Measurements from ENCODE around the gene IFITM2.
"Not testable (repeated sequence)": the region's sequence is repeated elsewhere in the genome, so short reads cannot be mapped to it uniquely, and the experiment has no call there.

Gene IFITM2

GRCh38 chr11:307766-308708 is at the start of gene IFITM2:
TSS of gene IFITM2 (plus strand) at chr11:307816. CDS start at chr11:308193, 377 bp downstream.
- Histone ChIP-seq H3K4me3 (peak within 1 kb of the TSS; percentile 73), H3K27ac (peak within 1 kb of the TSS; percentile 70 to 89)
- DNase-seq (ENCODE audit: low spot score), result peak; percentile 90

GRCh38 chr11:259413-259812 is 48.2 kb upstream of the IFITM2 start:
- no peak for DNase-seq (ENCODE audit: low spot score)
- no peak overlapping the region for H3K4me3 ChIP-seq
- no peak overlapping the region for H3K27ac ChIP-seq
- no peak for TF ChIP-seq CTCF (IDR thresholded peaks at IDR 0.05)

- no peak for TF ChIP-seq CTCF (IDR thresholded peaks at IDR 0.05)
- H3K4me3 ChIP-seq, result no peak overlapping the region
- no peak for DNase-seq (ENCODE audit: low spot score)
- H3K27ac ChIP-seq, result no peak overlapping the region
Observed at GRCh38 chr11:261624-262023, 46.0 kb upstream of the IFITM2 start.

- DNase-seq (ENCODE audit: low spot score), result no peak
- H3K4me3 ChIP-seq, result no peak overlapping the region
- no peak overlapping the region for H3K27ac ChIP-seq
- TF ChIP-seq CTCF (IDR thresholded peaks at IDR 0.05), result no peak
Observed at GRCh38 chr11:266676-267439, 40.8 kb upstream of the IFITM2 start.

GRCh38 chr11:267491-267994 is 40.1 kb upstream of the IFITM2 start:
- DNase-seq (ENCODE audit: low spot score), result no peak
- Histone ChIP-seq H3K27ac (peak overlapping the region; percentile 42 to 83), H3K4me3 (peak overlapping the region; percentile 61)
- no peak for TF ChIP-seq CTCF (IDR thresholded peaks at IDR 0.05)

- Histone ChIP-seq H3K4me3 (peak overlapping the region; percentile 61), H3K27ac (peak overlapping the region in 1 of 2 donors; percentile 83)
- not testable (repeated sequence) for DNase-seq (ENCODE audit: low spot score)
Observed at GRCh38 chr11:268716-269145, 38.9 kb upstream of the IFITM2 start.

- TF ChIP-seq CTCF (IDR thresholded peaks at IDR 0.05), result no peak
- Histone ChIP-seq H3K27ac (peak overlapping the region in 1 of 2 donors; percentile 83), H3K4me3 (peak overlapping the region; percentile 16)
- no peak for DNase-seq (ENCODE audit: low spot score)
Observed at GRCh38 chr11:269146-269890, 38.3 kb upstream of the IFITM2 start.
